ENCODE results near the gene ACAD11.

The ACAD11 gene, protein sequence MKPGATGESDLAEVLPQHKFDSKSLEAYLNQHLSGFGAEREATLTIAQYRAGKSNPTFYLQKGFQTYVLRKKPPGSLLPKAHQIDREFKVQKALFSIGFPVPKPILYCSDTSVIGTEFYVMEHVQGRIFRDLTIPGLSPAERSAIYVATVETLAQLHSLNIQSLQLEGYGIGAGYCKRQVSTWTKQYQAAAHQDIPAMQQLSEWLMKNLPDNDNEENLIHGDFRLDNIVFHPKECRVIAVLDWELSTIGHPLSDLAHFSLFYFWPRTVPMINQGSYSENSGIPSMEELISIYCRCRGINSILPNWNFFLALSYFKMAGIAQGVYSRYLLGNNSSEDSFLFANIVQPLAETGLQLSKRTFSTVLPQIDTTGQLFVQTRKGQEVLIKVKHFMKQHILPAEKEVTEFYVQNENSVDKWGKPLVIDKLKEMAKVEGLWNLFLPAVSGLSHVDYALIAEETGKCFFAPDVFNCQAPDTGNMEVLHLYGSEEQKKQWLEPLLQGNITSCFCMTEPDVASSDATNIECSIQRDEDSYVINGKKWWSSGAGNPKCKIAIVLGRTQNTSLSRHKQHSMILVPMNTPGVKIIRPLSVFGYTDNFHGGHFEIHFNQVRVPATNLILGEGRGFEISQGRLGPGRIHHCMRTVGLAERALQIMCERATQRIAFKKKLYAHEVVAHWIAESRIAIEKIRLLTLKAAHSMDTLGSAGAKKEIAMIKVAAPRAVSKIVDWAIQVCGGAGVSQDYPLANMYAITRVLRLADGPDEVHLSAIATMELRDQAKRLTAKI

DNA sequence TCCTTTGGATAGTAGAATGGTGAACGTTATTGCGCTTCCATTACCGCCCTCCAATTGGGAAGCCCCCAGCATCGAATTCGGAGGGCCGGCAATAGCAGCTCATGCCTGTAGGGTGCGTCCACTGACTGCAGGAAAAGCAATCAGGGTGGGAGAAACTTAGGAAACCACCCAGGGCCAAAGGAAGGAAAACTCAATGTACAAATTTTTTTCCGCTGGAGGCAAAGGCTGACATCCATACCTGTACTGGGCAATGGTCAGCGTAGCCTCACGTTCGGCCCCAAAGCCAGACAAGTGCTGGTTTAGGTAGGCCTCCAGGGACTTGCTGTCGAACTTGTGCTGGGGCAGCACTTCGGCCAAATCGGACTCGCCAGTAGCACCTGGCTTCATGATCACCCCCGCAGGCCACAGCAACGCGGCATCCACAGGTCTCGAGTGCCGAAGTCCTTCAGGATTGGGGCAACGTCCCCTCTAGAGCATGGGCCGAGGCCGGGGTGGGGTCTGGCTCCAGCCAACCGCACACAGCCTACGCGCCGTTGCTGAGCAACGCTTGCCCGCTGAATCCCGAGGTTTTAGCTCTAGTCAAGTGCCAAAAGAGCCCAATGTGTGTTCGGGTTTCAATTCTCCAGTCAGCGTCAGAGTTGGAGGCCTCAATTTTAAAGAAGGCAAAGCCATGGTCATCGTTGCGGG lies at the start of gene ACAD11:
Gene ACAD11 (minus strand): TSS at position 445 of the 687 bp plus-strand sequence. CDS start 58 bp downstream, at position 387.
- TF ChIP-seq, protein P1, sequence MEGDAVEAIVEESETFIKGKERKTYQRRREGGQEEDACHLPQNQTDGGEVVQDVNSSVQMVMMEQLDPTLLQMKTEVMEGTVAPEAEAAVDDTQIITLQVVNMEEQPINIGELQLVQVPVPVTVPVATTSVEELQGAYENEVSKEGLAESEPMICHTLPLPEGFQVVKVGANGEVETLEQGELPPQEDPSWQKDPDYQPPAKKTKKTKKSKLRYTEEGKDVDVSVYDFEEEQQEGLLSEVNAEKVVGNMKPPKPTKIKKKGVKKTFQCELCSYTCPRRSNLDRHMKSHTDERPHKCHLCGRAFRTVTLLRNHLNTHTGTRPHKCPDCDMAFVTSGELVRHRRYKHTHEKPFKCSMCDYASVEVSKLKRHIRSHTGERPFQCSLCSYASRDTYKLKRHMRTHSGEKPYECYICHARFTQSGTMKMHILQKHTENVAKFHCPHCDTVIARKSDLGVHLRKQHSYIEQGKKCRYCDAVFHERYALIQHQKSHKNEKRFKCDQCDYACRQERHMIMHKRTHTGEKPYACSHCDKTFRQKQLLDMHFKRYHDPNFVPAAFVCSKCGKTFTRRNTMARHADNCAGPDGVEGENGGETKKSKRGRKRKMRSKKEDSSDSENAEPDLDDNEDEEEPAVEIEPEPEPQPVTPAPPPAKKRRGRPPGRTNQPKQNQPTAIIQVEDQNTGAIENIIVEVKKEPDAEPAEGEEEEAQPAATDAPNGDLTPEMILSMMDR (IDR thresholded peaks at IDR 0.05; ENCODE audit: extremely low read depth, missing control alignments) = peak; percentile 69
- DNase-seq (ENCODE audit: low spot score) = peak; percentile 69

DNA sequence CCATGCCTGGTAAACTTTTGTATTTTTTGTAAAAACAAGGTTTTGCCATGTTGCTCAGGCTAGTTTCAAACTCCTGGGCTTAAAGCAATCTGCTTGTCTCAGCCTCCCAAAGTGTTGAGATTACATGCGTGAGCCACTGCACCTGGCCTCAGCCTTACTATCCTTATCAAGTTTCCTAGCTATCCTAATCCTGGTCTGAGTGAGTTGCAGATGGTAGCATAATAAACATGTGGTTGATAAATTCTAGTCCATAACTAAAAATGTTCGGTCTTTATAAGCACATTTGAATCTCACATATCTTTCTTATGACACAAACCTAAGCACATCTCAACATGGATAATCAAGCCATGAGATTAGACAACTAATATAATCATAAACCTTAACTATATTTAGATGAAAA lies 44.1 kb upstream of the ACAD11 start:
- no peak for DNase-seq (ENCODE audit: low spot score)
- TF ChIP-seq, protein P1 (IDR thresholded peaks at IDR 0.05; ENCODE audit: extremely low read depth, missing control alignments) = no peak

DNA sequence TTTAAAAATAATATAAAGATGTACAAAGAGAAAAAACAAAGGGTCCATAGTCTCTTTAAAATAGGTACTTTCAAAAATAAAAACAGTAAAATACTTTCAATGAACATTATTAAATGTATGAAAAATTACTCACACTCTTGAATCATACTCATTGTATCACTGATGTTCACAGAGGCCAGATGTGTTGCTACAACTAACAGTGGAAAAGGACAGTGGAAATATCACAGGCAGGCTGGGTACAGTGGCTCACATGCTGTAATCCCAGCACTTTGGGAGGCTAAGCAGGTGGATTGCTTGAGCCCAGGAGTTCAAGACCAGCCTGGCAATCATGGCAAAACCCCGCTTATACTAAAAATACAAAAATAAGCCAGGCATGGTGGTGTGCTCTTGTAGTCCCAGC lies 35.8 kb upstream of the ACAD11 start:
- DNase-seq (ENCODE audit: low spot score) = no peak
- TF ChIP-seq, protein P1 (IDR thresholded peaks at IDR 0.05; ENCODE audit: extremely low read depth, missing control alignments) = no peak

DNA sequence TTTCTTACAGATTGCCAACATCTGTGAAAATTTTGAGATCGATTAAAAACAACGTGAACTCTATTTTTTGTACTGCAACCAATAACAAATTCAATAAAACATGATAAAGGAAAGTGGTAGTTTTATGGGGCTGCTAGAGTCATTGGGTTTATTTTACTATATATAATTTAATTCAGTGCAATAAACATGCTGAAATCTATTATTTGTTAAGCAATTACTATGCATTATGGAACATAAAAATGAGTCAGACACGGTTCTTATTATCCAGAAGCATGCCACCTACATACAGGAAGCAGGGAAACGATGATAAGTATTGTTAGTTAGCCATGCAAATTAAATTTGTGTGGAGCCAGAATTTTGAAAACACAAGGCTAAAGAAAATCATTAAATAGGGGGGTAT lies 35.4 kb upstream of the ACAD11 start:
- no peak for DNase-seq (ENCODE audit: low spot score)
- TF ChIP-seq, protein P1 (IDR thresholded peaks at IDR 0.05; ENCODE audit: extremely low read depth, missing control alignments) = no peak

DNA sequence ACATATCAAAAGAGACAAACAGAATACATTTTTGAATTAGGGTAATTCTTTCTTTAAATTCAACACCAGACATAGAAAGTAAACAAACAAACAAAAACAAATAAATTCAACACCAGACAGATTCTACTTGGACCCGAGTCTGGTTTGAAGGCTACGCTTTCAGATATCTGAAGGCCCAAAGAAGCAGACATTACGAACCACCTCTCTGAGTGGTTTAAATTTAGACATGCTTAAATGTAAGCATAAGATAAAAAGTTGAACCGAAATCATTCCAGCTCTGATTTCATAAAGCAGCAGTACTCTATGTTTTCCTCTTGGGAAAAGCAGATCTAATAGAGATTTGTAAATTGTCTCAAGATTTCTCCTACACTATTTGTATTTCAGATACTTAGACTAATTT lies 30.4 kb upstream of the ACAD11 start:
- TF ChIP-seq, protein P1 (IDR thresholded peaks at IDR 0.05; ENCODE audit: extremely low read depth, missing control alignments) = no peak
- DNase-seq (ENCODE audit: low spot score) = no peak

DNA sequence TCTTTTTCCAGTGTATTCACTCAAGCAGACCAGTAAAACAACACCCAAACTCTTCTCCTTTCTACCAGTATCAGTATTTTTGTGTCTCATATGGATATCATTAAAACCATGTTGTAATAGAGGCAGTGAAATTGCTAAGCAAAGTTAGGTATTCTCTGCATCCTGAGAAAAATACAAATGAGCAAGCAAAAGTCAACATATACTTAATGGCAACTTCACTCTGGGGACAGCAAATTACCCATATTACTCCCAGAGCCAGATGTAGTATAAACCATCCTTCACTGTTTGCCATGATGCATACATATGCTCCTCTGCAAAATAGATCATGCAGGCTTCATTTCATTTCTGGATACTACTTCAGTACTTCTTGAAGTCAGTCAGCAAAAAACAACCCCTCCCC lies 22.6 kb upstream of the ACAD11 start:
- TF ChIP-seq, protein P1 (IDR thresholded peaks at IDR 0.05; ENCODE audit: extremely low read depth, missing control alignments) = no peak
- no peak for DNase-seq (ENCODE audit: low spot score)
